Right ventricle myocardium superior (tissue), 1 donor: ENCODE measurements around the gene SLC25A26. TPM values are rescaled to one million over a fixed set of nuclear protein-coding genes. Genes with fewer than 3 reads are reported as not detected.
"Not testable (repeated sequence)": the region's sequence is repeated elsewhere in the genome, so short reads cannot be mapped to it uniquely, and the experiment has no call there.

Source experiments
- ATAC-seq: fragments of 200-7000 bp; cut with Tn5 transposase; one replicate; pipeline ENCODE4 v1.9.1; 2020; ENCODE audit warnings: mild to moderate bottlenecking; ENCODE audit not compliant: poor library complexity
- DNase-seq: peaks from one replicate; pipeline ENCODE4 v3.0.0-alpha.2; 2020
- intact Hi-C: fragments of 100-400 bp; cut with DNase I; formaldehyde crosslinking; loops from one replicate; pipeline ENCODE4 v1.11.2; 2022
- total RNA-seq: library from RNA; stranded (reverse); fragmentation: NEBNext Ultra II Directional; extraction: Animal tissue kit (Norgen Biotek cat#: 25700); gene quantifications from one replicate; pipeline ENCODE4 v1.2.1, GENCODE V29; 2021
- donor health status: DM: no; HTN: yes; CAD: no; lungs with severe emphysema.

The SLC25A26 gene
- total RNA-seq, 1 donor from 2014 or later: 51.3 TPM

GRCh38 chr3:66215106-66215505 is 5.7 kb upstream of the SLC25A26 start:
- DNase-seq (no peak), ATAC-seq (no peak)
- intact Hi-C loops: no loop called here

- DNase-seq: no peak
- intact Hi-C loops: no loop called here
- no peak for ATAC-seq
Observed at GRCh38 chr3:66220066-66220465, 735 bp upstream of the SLC25A26 start.

GRCh38 chr3:66224220-66224619 is 3.4 kb downstream of the SLC25A26 start:
- no peak for ATAC-seq
- DNase-seq: no peak
- intact Hi-C loops: no loop called here

- intact Hi-C loops, DNase-seq, ATAC-seq: not testable (repeated sequence)
Observed at GRCh38 chr3:66226093-66226492, 5.3 kb downstream of the SLC25A26 start.

DNA sequence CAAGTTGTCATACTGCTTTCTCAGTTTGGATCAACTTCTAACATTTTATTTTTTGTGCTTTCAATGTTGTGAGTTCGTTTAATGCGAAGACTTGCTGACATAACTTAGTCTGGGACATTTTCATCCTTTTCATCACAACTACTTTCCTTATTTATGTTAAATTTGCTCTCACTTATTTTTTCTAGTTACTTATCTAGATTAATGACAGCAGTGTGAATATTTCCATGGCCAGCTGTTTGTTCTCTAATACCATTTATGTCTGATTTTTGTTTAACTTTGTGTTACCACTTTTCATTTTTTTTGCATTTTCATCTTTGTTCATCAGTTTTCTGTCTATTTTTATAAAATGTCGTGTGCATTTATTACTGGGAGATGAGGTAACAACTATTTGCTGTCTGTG is 6.2 kb downstream of the SLC25A26 start:
- ATAC-seq (no peak), DNase-seq (no peak)
- intact Hi-C loops: no loop called here

DNA sequence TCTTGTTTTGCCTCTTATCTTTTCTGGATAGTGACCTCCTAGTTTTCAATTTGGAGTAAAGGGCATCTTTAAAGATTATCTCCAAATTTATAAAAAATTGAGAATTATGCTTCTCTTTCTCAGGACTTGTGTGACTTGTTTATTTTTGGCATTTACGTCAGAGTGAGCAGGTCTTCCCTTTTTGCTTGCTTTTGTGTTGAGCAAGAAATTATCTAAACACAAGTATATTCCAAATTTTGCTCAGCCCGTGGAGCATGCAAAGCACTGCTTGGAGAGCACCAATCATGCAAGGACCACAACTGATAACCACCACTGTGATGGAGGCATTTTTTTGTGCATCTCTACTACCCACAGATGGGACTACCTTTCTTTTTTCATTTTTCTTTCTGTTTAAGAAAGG is 7.1 kb downstream of the SLC25A26 start:
- intact Hi-C loops: no loop called here
- ATAC-seq: no peak

DNA sequence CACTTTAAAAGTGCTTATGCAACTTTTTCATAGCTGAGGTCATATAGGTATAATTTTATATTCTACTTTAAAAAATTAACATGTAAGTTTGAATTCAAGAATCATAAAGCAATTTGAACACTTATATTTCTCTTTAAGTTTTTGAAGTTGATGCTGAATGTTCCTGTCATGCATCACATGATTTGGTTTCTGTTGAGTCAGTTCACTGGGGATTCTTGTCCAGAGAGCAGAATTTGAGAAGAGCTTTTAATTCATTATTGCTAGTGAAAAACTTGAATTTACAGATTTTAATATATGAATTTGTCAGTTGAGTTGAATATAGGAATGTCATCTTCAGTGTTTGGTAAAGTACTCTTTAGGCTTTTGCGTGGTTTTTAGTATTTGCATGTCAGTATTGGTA is 7.9 kb downstream of the SLC25A26 start:
- ATAC-seq (no peak), DNase-seq (no peak)
- intact Hi-C loops: no loop called here

More for the DNA sequence above, 7.1 kb downstream of the SLC25A26 start:
- DNase-seq: no peak

DNA sequence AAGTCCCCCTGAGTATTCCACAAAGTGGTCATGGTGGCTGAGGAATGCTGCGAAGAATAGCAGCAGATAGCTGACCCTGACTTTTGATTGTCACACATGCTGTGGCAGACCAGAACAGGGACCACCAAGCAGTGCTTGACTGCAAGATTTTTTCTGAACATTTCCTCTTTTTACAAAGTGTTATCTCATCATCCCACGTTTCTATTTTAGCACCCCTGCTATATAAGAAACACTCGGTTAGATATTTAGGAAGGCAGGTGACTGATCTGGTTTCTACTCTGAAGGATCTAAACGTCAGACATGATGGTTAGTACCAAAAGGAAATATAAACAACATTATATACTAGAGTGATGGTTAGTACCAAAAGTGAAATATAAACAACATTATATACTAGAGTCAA is 9.1 kb downstream of the SLC25A26 start:
- intact Hi-C loops: no loop called here
- DNase-seq (no peak), ATAC-seq (no peak)

DNA sequence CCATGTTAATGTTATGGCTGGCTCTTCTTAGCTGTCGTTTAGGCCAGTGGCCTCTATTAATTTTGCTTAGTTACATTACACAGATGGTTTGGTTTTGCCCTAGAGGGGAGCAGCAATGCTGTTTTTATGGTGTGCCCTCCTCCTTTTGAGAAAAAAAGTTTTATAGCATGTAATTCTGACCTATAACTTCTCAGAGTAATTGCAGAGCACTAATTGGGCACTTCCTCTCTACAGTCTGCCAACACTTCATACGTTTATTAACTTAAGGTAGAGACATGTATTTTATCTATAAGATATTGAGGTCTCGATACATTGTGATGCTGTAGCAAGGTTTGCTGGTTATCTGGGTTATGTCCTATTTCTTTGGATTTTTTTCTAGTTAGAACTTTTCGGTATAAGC is 12.2 kb downstream of the SLC25A26 start:
- ATAC-seq: no peak
- DNase-seq: no peak
- intact Hi-C loops: no loop called here

DNA sequence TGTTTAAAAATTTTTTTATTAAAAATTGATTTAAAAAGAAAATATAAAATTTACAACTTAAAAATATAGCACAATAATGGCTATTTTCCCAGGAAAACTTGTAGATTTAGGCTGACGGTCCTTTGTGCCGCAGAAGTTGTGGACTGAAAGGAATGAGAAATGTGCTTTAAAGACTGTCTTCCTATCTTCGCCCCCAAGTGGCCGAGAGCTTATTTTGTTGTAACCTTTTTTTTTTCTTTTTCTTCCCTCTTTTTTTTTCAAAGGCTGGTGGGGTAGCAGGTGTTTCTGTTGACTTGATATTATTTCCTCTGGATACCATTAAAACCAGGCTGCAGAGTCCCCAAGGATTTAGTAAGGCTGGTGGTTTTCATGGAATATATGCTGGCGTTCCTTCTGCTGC is 15.5 kb downstream of the SLC25A26 start:
- intact Hi-C loops: no loop called here
- ATAC-seq: no peak
- no peak for DNase-seq

- intact Hi-C loops: no loop called here
- ATAC-seq: no peak
- no peak for DNase-seq
Observed at GRCh38 chr3:66237552-66237951, 16.8 kb downstream of the SLC25A26 start.

DNA sequence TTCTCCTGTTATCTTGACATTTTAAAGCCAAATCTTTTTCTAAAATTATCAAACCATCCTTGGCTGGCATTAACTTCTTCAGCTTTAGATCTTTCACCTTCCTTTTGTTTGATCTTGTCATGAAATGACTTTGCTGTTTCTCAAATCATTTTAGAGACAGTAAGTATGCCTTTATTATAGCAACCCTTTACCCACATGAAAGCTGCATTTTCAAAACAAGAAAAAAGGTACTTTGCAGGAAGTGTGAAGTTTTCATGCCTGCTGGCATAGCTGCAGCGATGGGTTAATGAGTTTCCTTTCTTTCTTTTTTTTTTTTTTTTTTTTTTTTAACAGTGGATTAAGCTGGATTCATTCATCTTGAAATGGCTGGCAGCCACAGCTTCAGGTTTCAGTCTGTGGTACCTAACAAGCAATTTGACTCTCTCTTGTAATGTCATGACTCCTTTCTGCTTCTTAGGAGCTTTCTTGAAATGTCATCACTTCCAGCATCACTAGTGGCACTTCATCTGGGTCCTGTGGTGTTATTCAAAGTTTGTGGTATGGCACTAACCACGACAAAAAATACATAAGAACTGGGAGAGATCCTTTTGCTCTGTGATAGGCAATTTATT is 18.8 kb downstream of the SLC25A26 start:
- DNase-seq (no peak), ATAC-seq (no peak)
- intact Hi-C loops: no loop called here

- intact Hi-C loops: no loop called here
- no peak for ATAC-seq
- DNase-seq: no peak
Observed at GRCh38 chr3:66241466-66241865, 20.7 kb downstream of the SLC25A26 start.

- intact Hi-C loops: no loop called here
- ATAC-seq (no peak), DNase-seq (no peak)
Observed at GRCh38 chr3:66242788-66243464, 22.1 kb downstream of the SLC25A26 start.

GRCh38 chr3:66248641-66249040 is 27.8 kb downstream of the SLC25A26 start:
- intact Hi-C loops: no loop called here
- DNase-seq (no peak), ATAC-seq (no peak)

DNA sequence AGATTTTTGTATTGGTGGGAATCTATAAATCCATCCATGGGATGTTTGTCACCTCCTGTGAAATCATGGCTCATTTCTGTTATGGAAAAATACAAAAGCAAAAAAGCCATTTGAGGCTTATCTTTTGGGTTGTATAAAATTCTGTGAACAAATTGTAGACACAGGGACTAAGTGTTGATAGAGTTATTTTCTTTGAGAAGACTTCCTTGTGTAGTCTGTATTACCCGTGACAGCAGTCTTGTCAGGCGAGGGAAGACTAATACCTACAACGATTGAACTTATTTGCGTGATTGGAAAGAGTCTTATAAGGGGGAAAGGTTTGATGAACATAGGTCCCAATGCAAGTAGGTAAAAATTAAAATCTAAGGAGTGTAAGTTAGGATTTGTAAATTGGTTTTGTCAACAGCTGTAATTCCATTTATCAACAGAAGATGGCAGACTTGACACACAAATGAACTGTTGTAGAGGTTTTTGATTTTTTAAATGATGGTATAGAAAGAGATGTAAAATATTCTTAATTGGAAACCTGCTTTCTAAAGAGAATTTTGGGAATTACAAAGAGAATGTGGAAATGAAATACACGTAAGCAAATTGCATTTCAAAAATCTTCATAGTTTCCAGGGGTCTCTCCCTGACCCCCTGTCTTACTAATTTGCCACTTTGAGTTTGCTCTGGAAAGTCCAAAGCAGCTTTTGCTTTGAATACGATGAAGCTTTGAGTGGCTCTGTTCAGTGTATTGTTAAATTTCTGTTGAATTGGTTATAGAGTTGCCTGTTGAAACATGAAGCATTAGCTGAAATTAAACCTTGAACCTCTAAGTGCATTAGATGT is 33.2 kb downstream of the SLC25A26 start:
- DNase-seq (no peak), ATAC-seq (peak; percentile 55)
- intact Hi-C loops: no loop called here

GRCh38 chr3:66255865-66256264 is 35.1 kb downstream of the SLC25A26 start:
- intact Hi-C loops: loop anchor here (5.0 kb wide), 1 partner anchor 561 kb away; no protein-coding TSS in a partner anchor
- ATAC-seq (no peak), DNase-seq (no peak)

- DNase-seq (no peak), ATAC-seq (no peak)
- intact Hi-C loops: loop anchor here (5.0 kb wide), 1 partner anchor 560 kb away; no protein-coding TSS in a partner anchor
Observed at GRCh38 chr3:66256806-66257205, 36.0 kb downstream of the SLC25A26 start.

- DNase-seq (no peak), ATAC-seq (peak; percentile 25)
- intact Hi-C loops: loop anchor here (5.0 kb wide), 1 partner anchor 558 kb away; no protein-coding TSS in a partner anchor
Observed at GRCh38 chr3:66259566-66260255, 38.9 kb downstream of the SLC25A26 start.
